NCI-H2196 treated with DMSO at 0.1 percent for 48 hours (cell line): ENCODE data around the gene KLHL4.
"Not testable (repeated sequence)": the region's sequence is repeated elsewhere in the genome, so short reads cannot be mapped to it uniquely, and the experiment has no call there.

Experiments used
- DNase-seq: peaks from one replicate; lab custom pipeline; 2025; ENCODE audit not compliant: unreplicated experiment; lab: John Stamatoyannopoulos, UW

Gene KLHL4

GRCh38 chrX:87663421-87663820 lies 145.8 kb downstream of the KLHL4 start:
- no peak for DNase-seq

GRCh38 chrX:87664381-87664780 lies 146.8 kb downstream of the KLHL4 start:
- DNase-seq = no peak

- DNase-seq = no peak
These were observed 162.2 kb downstream of the KLHL4 start for GRCh38 chrX:87679849-87680248.

- no peak for DNase-seq
These were observed 170.1 kb downstream of the KLHL4 start for GRCh38 chrX:87687703-87688102.

GRCh38 chrX:87688113-87688748 lies 170.6 kb downstream of the KLHL4 start:
- not testable (repeated sequence) for DNase-seq

- DNase-seq = not testable (repeated sequence)
These were observed 171.6 kb downstream of the KLHL4 start for GRCh38 chrX:87689218-87689617.

GRCh38 chrX:87693204-87693603 lies 175.6 kb downstream of the KLHL4 start:
- DNase-seq = no peak

GRCh38 chrX:87697409-87697808 lies 179.8 kb downstream of the KLHL4 start:
- DNase-seq = no peak

GRCh38 chrX:87702795-87703194 lies 185.2 kb downstream of the KLHL4 start:
- DNase-seq = no peak

GRCh38 chrX:87703469-87703868 lies 185.9 kb downstream of the KLHL4 start:
- not testable (repeated sequence) for DNase-seq

- DNase-seq = no peak
These were observed 188.5 kb downstream of the KLHL4 start for GRCh38 chrX:87706134-87706533.

GRCh38 chrX:87710580-87710979 lies 193.0 kb downstream of the KLHL4 start:
- no peak for DNase-seq
